Anterior cingulate cortex (tissue), 58 donors: Measurements from ENCODE around the gene SRBD1.
A peak's percentile ranks its signal among the peaks of the same experiment; 100 is the strongest.

Experiments
- DNase-seq, 58 donors: peaks; one replicate each; lab custom pipeline; 2025; lab: John Stamatoyannopoulos, UW

SRBD1 gene

DNA sequence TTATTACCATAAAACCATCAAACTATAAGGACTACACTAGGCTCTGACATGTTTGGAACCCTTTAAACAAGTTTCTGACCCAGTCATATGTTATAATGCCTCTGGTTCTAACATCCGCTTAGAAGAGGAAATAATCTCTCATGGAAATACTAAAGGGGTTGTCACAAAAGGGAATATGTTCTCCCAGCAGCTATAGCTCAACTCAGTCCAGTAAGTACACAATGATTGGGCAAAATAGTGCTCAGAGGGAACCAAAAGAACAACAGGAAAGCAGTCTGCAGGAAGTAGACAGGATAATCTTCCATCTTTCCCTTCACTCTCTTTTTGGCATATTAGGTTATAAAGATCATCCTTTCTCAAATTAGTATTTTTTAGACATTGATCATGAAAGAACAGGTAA, 4.3 kb downstream of the SRBD1 start:
- DNase-seq = no peak

DNA sequence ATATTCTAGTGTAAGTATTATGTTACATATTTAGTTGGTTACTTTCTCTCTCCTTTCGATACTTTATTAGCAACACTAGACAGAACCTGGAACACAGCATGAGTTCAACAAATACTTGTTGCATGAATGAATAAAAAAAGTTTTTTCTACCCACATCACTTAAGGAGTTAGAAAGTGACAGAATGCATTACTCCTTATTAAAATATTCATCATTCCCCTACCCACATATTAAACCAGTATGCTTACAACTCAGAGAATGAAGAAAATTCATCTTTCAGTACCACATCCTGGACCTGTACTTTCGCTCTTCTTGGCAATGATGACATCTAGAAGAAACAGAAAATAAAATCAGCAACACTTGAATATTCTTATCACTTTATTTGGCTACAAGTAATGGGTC, 6.0 kb downstream of the SRBD1 start:
- no peak for DNase-seq

DNA sequence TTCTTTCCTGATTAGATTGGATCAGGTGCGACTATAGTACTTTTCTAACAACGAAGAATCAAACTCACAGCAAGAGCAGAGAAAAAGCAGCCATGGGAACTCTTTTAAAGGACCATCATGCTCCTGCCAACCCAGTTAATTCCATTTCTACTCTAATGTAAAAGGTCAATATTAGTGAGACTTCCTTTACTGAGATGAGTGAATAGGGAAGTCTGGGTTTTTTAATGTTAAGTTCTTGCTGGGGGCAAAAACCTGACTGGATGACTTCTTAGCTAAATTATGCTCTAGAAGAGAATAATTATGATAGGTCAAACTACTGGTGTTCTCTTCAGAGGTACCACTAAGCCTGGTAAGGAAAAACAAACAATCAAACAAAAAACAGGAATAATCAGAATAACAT, 8.4 kb downstream of the SRBD1 start:
- DNase-seq = no peak

DNA sequence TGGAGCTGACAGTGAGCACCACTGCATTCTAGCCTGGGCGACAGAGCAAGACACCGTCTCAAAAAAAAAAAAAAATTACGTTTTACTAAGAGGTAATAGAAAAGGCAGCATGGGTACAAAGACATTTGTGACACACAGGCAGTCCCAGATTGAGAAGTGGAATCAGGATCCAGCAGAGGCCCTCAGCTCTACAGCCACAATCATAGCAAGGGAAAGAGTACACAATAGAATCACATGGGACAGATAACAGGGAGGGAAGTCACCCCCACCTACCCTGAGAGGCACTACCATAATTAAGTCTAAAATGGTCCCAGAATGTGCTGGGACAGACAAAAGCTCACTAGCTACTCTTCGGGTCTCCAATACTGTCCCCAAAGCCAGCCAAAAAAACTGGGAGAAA, 12.5 kb downstream of the SRBD1 start:
- DNase-seq = no peak

DNA sequence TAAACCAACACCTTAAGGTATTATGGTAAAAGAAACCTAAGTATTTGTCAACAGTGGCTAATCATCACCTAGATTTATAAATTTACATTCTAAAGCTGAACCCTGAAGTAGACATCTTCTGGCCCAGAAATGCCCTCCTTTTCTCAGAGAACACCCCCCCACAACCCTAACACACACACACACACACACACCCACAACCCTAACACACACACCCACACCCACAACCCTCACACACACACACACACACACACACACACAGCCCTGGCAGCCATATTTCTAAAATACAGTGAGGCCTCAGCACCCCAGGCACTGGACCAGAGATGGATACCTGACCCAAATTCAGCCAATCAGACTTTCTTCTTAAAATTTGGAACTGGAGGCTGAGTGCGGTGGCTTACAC, 14.3 kb downstream of the SRBD1 start:
- no peak for DNase-seq

DNA sequence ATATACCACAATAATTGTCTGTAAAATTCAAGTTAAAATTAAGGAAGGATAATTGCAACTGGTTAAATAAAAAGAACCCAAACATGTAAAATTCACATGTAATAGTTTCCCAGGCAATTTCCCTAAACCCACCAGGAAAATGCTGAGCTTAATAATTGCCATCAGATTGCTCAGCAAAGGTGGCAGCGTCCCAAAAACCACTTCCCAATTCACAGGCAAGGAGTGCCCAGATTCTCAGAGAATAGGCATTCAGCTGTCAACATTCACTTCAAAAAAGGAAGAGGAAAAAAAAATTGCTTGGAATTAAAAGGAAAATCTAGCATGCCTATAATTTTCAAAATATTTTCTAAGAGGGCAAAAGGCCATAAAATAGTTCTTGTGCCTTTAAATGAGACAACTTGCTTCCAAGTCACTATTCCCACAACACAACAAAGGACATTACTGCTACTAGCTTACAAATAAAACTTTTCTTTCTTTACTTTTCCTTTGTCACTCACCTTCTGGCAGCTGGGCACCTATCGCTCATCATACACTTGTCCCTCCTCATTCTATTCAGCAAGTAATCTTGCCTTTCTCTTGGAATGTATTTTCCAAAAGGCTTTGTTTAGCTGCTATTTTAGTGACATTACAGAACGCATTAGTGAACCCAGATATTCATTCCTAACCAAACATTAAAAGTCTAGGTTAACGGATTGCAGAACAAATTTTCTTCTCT, 15.2 kb downstream of the SRBD1 start:
- DNase-seq = peak in 18 of 58 donors; percentile 1 to 40 (median 8)

DNA sequence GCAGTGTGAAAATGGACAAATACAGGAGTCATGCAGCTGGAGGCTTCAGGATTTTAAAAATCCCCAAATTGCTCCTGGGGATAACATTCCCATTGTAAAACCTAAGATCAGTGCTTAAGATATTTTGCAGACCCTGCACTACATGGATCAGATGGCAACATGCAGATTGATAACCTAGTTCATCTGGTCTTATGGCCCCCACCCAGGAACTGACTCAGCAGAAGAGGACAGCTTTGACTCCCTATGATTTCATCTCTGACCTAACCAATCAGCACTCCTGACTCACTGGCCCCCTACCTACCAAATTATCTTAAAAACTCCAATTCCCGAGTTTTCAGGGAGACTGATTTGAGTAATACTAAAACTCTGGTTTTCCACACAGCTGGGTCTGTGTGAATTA, 20.0 kb downstream of the SRBD1 start:
- DNase-seq = no peak

DNA sequence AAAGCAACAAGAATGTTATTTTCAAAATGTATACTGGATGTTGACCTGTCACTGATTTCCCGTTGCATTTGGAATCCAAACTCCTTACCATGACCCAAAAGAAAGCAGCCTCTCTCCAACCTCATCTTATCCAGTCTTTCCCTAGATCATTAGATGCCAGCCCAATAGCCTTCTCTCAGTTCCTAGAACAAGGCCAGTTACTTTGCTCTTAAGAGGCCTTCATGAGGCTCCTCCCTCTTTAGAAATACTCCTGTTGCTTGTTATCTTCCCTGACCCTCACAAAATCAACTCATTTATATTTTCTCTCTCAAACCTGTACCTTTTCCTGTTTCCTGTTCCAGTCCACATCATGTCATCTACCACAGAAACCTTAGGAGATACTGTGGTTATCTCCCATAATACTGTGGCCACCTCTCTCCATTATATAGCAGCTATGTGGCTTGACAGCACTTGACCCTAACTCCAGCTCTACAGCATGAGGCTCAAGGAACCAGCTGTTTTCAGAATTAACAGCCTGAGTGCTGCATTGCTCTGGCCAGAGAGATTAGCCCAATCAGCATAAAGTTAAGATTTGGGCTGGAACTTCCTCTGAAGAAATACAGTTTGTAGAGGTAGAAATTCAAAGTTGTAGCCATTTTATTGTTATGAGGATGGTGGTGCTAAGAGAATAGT, 22.8 kb downstream of the SRBD1 start:
- DNase-seq = no peak

DNA sequence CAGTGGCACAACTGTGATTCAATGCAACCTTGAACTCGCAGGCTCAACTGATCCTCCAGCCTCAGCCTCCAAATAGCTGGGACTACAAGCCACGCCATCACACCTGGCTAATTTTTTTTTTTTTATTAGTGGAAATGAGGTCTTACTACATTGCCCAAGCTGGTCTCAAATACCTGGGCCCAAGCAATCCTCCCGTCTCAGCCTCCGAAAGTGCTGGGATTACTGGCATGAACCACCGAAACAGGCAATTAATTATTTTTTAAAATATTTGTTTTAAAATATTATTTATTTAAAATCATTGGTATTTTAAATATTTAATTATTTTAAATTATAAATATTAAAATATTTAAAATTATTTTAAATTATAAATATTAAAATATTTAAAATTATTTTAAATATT, 24.5 kb downstream of the SRBD1 start:
- DNase-seq = no peak

DNA sequence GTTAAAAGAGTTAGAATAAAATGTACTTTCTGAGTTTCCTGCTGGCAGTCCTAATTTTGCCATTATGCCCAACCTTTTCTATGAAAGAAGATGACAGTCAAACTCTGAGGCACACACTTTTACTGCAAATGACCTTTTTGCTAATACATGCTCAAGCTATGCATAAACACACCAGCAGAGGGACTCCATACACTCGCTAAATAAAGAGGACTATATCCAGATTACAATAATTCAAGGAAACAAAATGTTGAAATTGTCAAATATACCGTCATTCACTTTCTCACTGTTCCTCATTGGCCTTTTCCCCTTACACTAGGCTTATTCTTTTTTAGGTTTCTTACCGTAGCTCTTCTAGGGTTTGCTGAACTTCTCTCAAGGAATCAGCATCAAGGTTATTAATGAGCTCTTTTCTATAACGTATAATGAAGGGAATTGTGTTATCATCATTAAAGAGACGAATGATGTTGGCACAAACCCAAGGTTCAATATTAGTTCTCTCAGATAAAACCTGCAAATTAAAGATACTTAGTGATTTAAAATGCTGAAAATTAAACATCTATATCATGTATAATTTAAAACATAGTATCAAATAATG, 25.7 kb downstream of the SRBD1 start:
- peak in 3 of 58 donors; percentile 1 to 7 (median 1) for DNase-seq

DNA sequence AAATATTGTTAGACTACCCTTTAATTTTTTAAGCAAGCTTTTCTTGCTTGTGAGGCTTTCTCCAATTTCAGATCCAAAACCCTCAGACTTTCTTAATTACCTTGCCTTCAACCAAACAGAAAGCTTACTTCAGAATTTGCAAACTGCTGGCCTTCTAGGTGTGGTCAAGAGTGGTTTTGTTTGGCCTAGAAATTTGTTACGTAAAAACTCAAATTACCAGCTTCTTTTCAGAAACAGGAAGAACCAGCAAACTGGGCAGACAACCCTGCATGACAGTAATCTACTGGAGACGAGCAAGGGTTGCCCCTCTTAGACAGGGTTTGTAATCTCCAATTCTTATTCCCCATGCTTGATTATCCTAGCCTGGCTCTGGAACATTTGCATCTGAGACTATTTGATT, 27.1 kb downstream of the SRBD1 start:
- DNase-seq = no peak

DNA sequence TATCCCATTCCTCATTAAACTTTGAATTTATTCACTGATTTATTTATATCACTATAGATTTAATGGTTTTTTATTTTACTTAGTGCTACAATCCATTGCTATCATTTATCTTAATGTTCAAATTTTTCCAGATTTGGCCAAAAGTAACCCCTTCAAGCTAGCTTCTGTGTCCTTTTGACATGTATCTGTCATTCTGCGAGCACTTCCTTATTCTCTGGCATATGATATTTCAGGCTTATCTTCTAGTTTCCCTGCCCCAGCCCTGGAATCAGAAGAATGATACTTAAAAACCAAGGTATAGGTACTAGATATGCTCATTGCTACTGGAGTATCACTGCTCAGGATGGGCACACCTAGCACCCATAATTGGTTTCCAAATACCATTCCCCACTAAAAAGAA, 28.5 kb downstream of the SRBD1 start:
- no peak for DNase-seq

DNA sequence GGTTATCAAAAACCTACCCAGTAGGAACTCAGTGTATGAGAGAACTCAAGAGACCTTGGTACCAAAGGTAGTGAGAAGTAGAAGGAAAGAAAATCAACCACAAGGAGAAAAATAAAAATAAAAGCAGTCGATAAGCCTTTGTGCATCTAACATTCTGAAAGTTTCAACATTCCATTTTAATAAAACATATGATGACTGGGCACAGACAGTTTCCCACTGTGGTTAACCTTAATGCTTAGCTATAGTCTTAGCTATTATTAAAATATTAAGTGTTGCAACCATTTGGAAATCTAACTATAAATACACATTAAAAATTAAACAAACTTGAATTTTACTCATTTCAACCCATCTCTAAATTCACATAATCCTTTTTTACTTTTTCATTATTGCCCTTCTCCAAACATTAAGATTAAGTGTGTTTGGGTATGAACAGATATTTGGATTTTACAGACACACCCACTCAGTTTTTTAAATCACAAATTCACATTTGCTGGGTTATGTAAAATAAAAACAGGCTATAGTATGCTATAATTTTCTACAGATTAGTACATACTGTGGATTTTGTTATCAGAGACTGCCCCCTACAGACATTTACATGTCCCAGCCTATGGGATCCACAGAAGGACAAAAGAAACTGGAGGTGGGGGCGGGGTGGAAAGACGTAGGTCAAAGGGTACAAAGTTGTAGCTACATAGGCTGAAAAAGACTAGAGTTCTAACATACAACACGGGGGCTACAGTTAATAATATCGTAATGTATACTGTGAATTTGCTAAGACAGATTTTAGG, 32.8 kb downstream of the SRBD1 start:
- DNase-seq = no peak

DNA sequence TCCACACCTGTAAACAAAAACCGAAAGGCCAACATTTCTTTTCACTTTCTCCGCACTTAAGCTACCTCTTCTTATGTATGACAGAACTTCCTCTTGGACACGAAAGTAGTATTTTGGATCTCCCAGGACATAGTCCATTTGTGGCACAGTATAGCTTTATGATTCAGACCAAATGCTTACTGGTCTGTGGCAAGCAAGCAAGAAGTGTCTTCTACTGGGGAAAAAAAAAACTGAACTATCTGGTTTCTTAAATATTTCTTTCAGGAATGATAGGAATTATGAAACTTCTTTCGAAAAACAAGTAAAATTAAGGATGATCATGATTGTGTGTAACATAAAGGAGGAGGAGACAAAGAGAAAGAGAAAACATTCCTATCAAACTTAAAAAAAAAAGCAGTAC, 33.6 kb downstream of the SRBD1 start:
- no peak for DNase-seq

DNA sequence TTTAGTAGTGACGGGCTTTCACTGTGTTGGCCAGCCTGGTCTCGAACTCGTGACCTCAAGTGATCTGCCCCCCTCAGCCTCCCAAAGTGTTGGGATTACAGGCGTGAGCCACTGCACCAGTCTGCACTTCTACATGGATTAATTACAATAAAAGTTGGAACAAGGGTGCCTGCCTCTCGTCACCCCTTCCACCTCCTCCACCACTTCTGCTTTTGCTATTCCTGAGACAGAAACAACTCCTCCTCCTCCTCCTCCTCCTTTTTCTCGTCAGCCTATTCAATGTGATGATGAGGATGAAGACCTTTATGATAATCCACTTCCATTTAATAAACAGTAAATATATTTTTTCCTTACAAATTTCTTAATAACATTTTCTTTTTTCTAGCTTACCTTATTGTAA, 35.2 kb downstream of the SRBD1 start:
- no peak for DNase-seq

DNA sequence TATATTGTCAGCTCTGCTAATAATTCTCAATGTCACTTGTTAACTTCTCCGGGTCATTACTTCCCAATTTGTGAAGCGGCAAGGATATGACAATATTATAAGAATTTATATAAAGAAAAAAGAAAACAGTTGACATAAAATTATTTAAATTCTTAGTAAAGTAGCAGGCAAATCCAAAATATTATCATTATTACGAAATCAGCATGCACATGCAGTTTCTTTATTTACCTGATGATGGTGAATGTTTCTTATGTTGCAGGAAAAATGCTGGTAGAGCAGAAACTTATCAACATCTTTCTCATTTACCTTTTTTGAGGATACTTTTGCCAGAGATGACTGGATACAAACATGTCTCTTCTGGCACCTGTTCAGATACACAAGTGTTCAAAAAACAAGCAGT, 38.1 kb downstream of the SRBD1 start:
- DNase-seq = no peak

DNA sequence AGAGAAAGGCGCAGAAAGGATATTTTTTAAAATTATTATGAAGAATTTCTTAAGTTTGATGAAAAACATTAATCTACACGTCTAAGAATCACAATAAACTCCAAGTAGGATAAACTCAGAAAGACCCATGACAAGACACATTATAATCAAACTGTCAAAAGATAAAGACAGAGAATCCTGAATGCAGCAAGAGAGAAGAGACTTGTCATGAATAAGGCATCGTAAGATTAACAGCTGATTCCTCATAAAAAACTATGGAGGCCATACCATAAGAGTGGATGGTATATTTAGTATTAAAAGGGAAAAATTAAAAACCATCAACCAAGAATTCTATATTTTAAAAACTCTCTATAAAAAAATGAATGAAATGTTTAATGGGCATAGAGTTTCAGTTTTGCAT, 39.1 kb downstream of the SRBD1 start:
- no peak for DNase-seq

DNA sequence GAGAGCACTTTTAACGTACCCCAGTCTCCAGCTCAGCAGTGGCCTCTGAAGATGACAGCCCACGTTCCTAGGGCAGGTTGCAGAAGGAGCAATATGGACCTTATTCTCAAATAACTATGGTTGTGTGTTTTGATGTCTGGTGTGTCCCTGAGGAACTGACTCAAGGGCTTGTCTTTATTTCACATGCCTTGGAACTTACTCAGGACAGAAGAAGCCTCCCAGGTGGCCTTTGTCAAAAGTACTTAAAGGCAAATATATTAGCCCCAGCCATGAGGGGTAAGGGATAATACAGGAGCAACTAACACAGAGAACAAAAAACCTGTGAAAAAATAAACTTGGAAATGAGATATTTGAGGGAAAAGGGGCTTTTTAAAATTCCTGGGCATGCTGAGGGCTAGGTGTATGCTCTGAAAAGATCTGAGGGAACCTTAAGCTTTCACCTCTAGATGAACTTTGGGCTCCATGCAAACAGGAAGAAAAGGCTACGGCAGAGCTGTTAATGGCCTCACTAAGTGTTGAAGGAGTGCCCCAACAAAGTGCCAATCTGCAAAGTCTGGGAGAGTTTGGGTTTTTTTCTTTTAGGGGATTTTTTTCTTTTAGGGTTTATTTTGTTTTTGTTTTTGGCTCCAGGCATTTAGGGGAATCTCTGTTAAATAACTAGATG, 40.3 kb downstream of the SRBD1 start:
- DNase-seq = no peak

DNA sequence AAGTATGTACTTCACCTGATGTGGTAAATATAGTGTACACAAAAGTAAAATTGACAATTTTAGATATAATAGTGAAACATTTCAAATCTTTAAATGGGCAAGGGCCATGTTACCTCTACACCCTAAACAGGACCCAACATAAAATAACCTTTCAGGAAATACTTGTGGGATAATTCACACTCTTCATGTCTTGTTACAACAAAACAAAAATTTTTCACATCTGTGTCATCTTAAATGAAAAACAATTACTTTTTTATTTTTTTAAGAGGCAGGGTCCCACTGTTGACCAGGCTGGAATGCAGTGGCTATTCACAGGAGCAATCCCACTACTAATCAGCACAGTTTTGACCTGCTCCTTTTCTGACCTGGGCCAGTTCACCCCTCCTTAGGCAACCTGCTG, 42.1 kb downstream of the SRBD1 start:
- no peak for DNase-seq

DNA sequence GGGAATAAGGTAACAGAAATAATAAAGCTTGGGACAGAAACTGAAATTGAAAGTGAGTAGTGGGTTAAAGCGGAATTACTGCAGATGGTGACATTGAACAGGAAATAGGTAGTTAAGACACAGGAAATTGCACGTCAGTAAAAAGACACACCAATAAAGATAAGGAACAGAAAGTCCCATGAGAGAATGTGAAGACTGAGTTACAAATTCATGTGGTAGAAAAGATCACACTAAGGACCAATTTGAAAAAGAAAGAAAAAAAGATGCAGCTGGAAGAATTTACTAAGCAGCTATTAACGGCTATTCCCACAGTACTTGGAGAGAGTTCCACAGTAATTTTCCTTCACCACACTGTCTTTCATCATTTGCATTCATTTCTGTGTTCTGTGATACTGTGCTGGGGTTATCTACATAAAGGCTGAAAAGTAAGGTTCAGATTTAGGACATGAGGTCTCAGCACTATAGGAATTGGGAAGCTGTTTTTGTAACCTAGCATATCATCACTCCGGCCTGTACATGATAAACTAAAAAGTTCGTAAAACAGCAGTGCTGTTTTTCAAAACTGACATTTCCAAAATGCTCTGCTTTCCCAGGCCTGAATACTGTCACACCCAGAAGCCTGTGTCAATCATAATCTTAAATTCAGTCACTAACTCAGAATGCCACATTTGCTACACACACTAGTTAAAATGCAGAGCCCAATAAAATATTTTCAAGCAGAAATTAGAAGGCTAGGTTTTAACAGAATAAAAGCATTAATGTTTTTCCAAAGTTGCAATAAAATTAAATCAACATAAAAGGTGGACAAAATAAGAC, 42.9 kb downstream of the SRBD1 start:
- DNase-seq = no peak
